HS-5 (cell line): ENCODE data around the gene RNF145.
A peak's percentile ranks its signal among the peaks of the same experiment; 100 is the strongest.
"Not testable (repeated sequence)": the region's sequence is repeated elsewhere in the genome, so short reads cannot be mapped to it uniquely, and the experiment has no call there.

Experiments
- DNase-seq: peaks from one replicate; pipeline ENCODE4 v3.0.0-alpha.2; 2012; ENCODE audit warnings: low read depth

RNF145 gene

DNA sequence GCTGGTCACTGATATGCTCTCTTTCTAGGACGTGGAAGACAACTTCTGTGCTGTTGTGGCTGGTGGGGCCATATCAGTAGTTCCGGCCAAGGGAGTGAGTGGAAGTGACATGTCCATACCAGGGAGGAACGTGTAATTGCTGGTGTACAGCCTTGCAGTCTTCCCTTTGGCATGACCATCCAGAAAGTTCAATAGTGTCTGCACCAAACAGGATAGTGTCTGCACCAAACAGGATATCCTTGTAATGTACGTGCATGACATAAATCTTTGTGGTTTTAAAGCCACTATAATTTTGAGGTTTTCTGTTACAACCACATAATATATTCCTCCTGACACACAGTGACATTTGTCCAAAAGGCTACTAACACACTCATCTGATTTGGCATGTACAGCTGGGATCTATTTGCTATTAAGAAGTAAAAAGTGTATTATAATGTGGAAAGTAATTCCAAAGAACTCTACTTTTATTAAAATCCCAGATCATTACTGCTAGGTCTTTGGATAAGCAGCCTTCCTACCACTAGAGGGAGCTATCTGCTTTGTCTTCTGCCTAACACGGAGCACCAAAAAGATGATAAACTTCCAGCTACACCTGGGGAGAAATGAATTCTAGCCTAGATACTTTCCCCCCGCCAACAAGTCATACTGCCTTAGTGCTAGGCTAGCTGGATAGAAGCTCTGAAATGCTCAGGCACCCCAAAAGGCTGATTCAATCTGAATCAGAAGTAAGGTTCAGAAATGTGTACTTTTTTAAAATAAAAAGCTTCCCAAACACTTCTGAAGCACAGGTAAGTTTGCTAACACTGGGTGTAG, 52.7 kb downstream of the RNF145 start:
- no peak for DNase-seq

DNA sequence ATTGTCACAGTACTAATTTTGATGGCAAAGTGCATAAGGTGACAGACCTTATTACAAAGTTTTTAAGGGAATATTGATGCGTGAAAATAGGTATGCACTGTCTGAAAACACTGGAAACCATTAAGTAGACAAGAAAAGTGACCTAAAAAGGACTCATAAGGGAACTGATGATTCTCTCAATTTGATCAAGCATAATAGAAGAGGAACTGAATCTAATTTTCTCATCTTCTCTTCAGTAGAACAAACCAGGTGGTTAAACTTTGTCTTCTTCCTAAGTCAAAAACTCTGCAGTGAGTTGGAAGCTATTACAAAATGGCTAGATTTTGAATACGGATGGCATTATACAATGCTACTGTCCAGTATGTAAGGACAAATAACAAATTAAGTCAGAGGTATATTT, 53.4 kb downstream of the RNF145 start:
- DNase-seq: no peak

GRCh38 chr5:159152876-159153275, 56.5 kb downstream of the RNF145 start:
- DNase-seq: no peak

DNA sequence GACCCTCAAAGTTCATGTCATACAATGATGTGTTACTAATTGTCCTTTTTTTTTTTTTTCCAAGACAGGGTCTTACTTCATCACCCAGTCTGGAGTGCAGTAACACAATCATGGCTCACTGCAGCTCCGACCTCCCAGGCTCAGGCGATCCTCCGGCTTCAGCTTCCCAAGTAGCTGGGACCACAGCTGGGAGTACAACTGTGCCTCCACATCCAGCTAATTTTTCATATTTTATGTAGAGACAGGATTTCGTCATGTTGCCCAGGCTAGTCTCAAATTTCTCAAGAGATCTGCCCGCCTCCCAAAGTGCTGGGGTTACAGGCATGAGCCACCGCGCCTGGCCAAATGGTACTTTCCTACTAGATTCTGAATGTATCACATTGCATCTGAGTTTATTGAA, 60.3 kb downstream of the RNF145 start:
- DNase-seq: no peak

DNA sequence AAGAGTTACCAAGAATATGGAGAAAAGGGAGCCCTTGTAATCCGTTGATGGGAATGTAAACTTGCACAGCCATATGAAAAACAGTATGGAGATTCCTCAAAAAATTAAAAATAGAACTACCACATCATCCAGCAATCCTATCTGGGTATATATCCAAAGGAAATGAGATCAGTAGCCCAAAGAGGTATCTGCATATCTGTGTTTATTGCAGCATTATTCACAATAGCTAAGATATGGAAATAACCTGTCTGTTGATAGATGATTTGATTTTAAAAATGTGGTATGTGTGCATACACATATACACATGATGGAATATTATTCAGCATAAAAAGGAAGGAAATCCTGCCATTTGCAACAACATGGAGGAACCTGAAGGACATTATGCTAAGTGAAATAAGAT, 61.4 kb downstream of the RNF145 start:
- no peak for DNase-seq

- no peak for DNase-seq
These were observed 62.5 kb downstream of the RNF145 start for GRCh38 chr5:159146839-159147238.

- DNase-seq: not testable (repeated sequence)
These were observed 64.2 kb downstream of the RNF145 start for GRCh38 chr5:159145160-159145559.

DNA sequence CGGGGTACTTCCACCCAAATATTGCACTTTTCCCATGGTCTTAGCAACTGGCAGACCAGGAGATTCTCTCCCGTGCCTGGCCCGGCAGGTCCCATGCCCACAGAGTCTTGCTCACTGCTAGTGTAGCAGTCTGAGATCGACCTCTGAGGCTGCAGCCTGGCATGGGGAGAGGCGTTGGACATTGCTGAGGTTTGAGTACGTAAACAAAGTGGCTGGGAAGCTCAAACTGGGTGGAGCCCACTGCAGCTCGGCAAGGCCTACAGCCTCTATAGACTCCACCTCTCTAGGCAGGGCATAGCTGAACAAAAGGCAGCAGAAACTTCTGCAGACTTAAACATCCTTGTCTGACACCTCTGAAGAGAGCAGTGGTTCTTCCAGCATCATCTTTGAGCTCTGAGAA, 69.6 kb downstream of the RNF145 start:
- DNase-seq: no peak

- peak; percentile 45 for DNase-seq
These were observed 73.3 kb downstream of the RNF145 start for GRCh38 chr5:159135896-159136531.

DNA sequence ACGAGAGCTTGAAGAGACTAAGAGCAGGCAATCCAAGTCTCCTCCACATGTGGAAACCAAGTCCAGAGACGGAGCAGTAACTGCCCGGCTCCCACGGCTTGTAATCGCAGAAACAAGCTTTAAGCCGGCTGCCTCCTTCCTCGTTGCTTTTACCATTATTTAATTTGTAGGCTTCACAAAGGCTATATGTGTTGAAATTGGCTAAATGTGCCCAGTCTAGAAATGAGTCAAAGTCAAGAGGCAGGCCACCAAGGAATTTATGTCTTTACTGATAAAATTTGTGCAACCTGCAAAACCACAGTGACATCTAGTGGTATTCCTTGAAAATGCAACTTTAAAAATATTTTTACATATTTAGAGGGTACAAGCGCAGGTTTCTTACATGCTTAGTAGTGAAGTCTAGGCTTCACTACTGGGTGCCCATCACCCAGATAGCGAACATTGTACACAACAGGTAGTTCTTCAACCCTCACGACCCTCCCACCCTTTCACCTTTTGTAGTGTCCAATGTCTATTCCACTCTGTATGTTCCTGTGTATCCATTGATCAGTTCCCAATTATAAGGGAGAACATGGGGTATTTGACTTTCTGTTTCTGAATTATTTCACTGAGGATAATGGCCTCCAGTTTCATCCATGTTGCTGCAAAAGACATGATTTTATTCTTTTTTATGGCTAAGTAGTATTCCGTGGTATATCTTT, 76.2 kb downstream of the RNF145 start:
- peak; percentile 67 for DNase-seq

DNA sequence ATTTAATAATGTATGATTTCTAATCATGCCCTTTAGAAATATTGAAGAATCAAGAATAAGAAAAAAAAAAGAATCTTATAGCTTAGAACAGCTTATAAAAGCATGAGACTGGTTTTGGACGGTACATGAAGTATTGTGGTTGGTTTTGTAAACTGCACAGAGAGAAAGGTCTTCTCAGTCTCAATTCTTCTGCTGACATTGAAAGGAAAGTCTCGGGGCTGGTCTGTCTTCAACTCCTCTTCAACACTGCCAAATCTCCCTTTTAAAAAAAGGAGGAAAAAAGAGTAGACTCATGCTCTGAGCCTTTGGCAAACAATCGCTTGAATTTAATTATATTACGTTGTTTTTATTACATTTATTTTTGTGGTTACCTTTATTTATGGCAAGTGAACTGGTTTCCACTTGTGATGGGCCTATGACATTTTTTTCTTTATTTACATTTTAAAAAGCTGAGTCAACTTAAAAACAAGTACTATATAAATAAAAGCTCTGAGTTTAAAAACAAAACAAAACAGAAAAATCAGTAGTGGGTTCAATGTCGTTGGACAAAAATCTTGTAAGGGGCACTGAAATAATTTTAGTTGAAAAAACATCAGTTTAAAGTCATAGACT, 76.8 kb downstream of the RNF145 start:
- DNase-seq: no peak

GRCh38 chr5:159131951-159132350, 77.4 kb downstream of the RNF145 start:
- no peak for DNase-seq

DNA sequence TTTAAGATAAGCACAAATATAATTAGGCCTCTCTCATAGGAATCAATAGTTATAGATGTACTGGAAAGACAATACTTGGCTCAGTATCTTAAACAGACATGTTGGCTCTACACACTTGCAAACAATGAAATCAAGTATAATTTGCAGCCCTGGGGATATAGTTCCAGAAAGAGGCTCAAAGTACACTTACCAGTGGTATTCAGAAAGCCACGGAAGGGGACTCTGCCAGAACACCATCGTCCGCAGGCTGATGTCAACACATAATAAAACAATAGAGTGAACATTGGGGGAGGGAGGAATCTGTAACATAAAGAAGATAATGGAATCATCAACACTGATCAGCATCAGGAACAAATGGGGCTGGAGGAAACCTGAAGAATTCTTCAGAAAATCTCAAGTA, 78.5 kb downstream of the RNF145 start:
- no peak for DNase-seq

- DNase-seq: no peak
These were observed 81.2 kb downstream of the RNF145 start for GRCh38 chr5:159128070-159128541.

- DNase-seq: no peak
These were observed 85.7 kb downstream of the RNF145 start for GRCh38 chr5:159123700-159124099.

GRCh38 chr5:159123189-159123588, 86.2 kb downstream of the RNF145 start:
- DNase-seq: no peak

GRCh38 chr5:159121061-159121460, 88.3 kb downstream of the RNF145 start:
- no peak for DNase-seq

DNA sequence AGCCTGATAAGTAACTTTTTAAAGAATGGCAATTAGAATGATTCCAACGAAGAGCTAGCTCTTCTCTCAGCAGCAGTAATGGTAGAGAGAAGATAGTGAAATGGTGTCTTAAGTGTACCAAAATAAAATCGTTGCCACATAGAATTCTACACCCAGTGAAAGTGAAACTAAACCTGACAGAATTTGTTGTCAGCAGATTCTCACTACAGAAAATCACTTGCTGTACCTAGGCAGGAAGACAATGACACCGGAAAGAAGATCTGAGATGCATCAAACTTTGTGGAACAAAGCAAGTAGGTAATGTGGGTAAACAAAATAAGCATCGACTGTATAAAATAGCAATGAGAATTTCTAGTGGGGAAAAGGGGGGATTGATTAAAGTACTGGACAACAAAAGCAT, 88.9 kb downstream of the RNF145 start:
- no peak for DNase-seq

DNA sequence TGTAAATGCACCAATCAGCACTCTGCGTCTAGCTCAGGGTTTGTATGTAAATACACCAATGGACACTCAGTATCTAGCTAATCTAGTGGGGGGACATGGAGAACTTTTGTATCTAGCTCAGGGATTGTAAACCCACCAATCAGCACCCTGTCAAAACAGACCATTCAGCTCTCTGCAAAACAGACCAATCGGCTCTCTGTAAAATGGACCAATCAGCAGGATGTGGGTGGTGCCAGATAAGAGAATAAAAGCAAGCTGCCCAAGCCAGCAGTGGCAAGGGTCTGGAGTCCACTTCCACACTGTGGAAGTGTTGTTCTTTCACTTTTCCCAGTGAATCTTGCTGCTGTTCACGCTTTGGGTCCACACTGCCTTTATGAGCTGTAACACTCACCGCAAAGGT, 89.5 kb downstream of the RNF145 start:
- not testable (repeated sequence) for DNase-seq

- DNase-seq: not testable (repeated sequence)
These were observed 90.2 kb downstream of the RNF145 start for GRCh38 chr5:159118958-159119659.

DNA sequence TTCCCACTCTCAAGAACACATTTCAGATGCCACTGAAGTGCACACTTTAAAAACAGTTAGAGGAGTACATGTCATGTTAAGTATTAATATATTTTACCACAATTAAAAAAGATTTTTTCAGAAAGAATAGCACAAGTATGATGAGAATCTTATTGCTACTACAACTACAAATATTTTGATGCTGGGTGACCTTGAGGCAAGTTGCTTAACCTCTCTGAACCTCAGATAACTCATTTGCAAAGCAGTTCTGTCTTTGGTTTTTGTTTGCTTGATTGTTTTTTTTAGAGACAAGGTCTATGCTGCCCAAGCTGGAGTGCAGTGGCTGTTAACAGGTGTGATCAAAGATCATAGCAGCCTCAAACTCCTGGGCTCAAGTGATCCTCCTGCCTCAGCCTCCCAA, 95.9 kb downstream of the RNF145 start:
- no peak for DNase-seq

- DNase-seq: no peak
These were observed 96.9 kb downstream of the RNF145 start for GRCh38 chr5:159112436-159112835.
